Measurements from ENCODE around the gene GALNT14.

The GALNT14 gene

GRCh38 chr2:31122133-31122532 lies 16.1 kb downstream of the GALNT14 start:
- H3K4me3 ChIP-seq (ENCODE audit: low read depth, low read length), result no peak overlapping the region
- TF ChIP-seq CTCF (IDR thresholded peaks at IDR 0.05; ENCODE audit: low read depth, low read length), result no peak

GRCh38 chr2:31113765-31114164 lies 24.5 kb downstream of the GALNT14 start:
- no peak overlapping the region for H3K4me3 ChIP-seq (ENCODE audit: low read depth, low read length)
- no peak for TF ChIP-seq CTCF (IDR thresholded peaks at IDR 0.05; ENCODE audit: low read depth, low read length)

- H3K4me3 ChIP-seq (ENCODE audit: low read depth, low read length), result no peak overlapping the region
Measured at GRCh38 chr2:31112544-31112943, 25.7 kb downstream of the GALNT14 start.

GRCh38 chr2:31110998-31111397 lies 27.2 kb downstream of the GALNT14 start:
- H3K4me3 ChIP-seq (ENCODE audit: low read depth, low read length), result no peak overlapping the region
- no peak for TF ChIP-seq CTCF (IDR thresholded peaks at IDR 0.05; ENCODE audit: low read depth, low read length)

More at GRCh38 chr2:31112544-31112943, 25.7 kb downstream of the GALNT14 start:
- no peak for TF ChIP-seq CTCF (IDR thresholded peaks at IDR 0.05; ENCODE audit: low read depth, low read length)

GRCh38 chr2:31110431-31110830 lies 27.8 kb downstream of the GALNT14 start:
- H3K4me3 ChIP-seq (ENCODE audit: low read depth, low read length), result no peak overlapping the region
- no peak for TF ChIP-seq CTCF (IDR thresholded peaks at IDR 0.05; ENCODE audit: low read depth, low read length)

- no peak overlapping the region for H3K4me3 ChIP-seq (ENCODE audit: low read depth, low read length)
- no peak for TF ChIP-seq CTCF (IDR thresholded peaks at IDR 0.05; ENCODE audit: low read depth, low read length)
Measured at GRCh38 chr2:31109633-31110192, 28.5 kb downstream of the GALNT14 start.

- TF ChIP-seq CTCF (IDR thresholded peaks at IDR 0.05; ENCODE audit: low read depth, low read length), result no peak
Measured at GRCh38 chr2:31108561-31109286, 29.5 kb downstream of the GALNT14 start.

More at GRCh38 chr2:31108561-31109286, 29.5 kb downstream of the GALNT14 start:
- no peak overlapping the region for H3K4me3 ChIP-seq (ENCODE audit: low read depth, low read length)

Data from WI38 (cell line).